AG09319 (cell line): Measurements from ENCODE around the gene PDZRN3.

Experiments
- DNase-seq: peaks from one replicate; pipeline ENCODE4 v3.0.0-alpha.2; 2010; ENCODE audit warnings: low read depth; ENCODE audit errors: extremely low read depth
- TF ChIP-seq, protein P1 (sequence below): IDR thresholded peaks from 2 replicates; pipeline ENCODE4 v1.5.1; 2011; ENCODE audit warnings: low read depth, mild to moderate bottlenecking, inconsistent platforms, low read length, moderate library complexity

Gene PDZRN3

DNA sequence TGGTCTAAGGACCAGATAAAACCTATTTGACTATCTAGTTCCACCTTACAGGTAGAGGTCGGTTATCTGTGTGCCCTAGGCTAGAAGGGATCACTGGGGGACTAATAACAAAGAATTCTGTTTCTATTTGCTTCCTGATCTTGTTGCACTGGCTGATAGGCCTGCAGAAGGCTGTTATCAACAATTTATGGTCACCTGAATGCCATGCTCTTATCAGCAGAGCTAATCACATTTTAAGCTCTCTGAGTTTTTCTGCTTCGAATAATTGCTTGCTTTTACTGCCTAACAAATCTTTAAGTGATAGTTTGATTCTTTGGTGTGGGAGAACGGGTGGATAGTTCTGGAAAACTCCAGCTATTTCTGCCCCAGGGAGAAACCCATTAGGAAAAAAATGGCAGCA is 263.1 kb downstream of the PDZRN3 start:
- TF ChIP-seq, protein P1, sequence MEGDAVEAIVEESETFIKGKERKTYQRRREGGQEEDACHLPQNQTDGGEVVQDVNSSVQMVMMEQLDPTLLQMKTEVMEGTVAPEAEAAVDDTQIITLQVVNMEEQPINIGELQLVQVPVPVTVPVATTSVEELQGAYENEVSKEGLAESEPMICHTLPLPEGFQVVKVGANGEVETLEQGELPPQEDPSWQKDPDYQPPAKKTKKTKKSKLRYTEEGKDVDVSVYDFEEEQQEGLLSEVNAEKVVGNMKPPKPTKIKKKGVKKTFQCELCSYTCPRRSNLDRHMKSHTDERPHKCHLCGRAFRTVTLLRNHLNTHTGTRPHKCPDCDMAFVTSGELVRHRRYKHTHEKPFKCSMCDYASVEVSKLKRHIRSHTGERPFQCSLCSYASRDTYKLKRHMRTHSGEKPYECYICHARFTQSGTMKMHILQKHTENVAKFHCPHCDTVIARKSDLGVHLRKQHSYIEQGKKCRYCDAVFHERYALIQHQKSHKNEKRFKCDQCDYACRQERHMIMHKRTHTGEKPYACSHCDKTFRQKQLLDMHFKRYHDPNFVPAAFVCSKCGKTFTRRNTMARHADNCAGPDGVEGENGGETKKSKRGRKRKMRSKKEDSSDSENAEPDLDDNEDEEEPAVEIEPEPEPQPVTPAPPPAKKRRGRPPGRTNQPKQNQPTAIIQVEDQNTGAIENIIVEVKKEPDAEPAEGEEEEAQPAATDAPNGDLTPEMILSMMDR, result no peak

DNA sequence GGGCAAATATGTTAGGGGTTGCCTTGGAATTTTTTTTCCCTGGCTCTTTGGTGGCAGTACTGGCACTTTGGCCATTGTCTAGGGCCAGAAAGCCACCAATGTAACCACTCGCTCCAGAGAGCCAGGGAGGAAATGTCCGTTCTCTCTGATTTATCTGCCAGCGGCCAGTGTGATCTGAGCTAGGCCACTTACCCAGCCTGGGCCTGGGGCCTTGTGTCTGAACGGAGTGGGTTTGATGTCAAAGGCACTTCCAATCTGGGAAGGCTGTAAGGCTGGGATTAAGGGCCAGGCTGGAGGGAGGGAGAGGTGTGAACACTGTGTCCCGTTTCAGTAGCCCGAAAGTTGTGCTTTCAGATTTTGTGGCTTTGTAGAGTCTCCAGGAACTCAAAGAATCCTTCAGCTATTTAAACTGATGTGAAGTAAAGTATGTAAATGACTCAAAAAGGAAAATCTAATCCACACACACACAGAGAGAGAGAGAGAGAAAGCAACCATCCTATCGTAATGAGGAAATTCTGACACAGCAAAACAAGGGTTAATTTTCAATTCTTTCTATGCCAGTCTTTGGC is 271.0 kb downstream of the PDZRN3 start:
- TF ChIP-seq, protein P1, result no peak
- no peak for DNase-seq

More for the DNA sequence above, 263.1 kb downstream of the PDZRN3 start:
- DNase-seq, result no peak

DNA sequence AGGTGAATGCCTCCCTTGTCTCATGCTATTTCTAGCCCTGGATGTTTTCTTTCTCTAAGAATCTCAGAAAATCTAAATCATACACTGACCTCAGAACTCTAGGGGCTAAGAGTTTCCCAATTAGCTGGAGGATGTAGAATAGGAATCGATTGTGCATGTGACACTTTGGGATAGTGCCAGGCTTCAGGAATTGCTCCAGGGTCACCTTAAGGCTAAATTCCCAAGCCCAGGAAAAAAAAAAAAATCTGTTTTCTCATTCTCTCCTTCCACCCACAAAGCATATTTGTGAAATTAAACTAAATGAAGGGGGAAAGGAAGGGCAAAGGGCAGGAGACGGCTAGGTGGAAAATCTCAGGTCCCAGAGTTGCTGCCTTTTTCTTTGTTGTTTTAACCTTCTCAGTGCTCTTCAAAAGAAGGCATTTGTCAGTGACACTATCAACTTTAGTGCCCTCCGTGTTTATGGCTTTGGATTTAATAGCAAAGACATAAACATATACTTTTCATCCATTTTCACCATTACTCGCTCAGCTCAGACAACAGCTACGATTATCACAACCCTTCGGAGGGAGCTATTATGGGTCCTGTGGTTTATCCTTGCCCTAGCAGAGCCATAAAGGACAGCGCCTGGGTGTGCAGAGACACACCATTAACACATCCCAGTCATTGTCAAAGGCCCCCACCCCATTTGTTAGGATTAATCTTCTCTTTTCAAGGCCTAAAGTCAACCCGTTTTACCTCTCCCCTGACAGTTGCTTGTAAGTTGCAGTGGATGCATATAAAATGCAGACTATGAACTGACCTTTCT is 271.7 kb downstream of the PDZRN3 start:
- TF ChIP-seq, protein P1, result no peak
- DNase-seq, result no peak

DNA sequence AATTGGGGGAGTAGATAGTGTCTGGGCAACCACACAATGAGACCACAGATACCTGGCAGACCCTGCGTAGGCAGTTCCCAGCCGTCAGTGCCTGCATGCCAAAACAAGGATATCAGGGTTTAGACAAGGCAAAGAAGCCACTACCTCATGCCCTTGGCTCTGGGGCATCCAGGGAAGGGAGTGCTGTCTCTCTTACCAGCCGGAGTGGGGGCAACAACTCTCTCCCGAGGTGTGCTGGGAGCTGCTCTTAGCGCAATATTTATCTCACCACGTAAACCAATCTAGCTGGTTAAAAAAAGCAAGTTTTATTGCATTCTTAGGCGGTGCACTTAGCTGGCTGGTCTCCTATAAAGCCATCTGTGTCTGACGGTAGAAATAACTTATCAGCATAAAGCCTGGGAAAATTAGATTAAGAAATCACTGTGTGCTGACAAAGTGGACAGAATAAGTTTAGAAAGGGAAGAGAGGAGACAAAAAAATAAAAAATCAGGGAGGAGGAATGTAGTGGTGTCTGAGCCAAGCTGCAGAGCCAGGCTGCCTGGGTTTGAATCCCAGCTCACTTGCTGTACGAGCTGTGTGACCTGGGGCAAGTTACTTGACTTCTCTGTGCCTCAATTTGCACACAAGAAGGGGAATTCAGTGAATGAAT is 273.2 kb downstream of the PDZRN3 start:
- TF ChIP-seq, protein P1, result no peak
- no peak for DNase-seq

DNA sequence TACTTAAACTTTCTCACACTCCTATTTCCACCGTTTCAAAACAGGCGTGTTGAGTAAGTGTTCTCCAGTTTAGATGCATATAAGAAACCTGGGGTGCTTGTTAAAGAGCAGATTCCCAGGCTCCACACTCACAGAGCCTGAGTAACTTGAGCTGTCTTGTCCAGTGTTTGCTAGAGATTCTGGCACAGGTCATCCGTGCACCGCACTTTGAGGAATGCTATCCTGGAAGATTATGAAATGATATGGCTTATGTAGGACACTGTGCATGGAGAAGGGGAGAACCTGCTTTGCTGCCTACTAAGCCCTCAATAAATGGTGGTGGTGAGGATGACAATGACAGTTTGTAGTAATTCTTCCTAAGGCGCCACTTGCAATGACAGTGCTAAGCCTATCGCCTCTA is 273.7 kb downstream of the PDZRN3 start:
- TF ChIP-seq, protein P1, result no peak
- no peak for DNase-seq

DNA sequence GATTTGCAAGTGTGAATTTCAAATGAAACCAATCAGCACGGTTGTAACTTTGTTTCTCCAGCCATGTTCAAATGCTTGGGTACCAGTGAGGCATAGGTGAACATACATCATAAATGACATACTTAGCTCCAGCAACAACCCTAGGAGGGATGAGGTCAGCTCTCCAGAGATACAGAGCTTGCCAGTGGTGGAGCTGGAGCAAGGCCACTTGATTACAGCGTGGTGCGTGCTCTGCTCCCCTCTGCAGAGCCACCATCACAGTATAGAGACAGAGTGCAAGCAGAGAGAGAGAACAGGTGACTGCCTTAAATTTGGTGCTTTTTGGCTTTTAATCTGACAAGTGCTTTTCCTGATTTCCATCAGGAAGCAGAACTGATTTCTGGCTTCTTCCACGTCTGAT is 275.1 kb downstream of the PDZRN3 start:
- DNase-seq, result no peak
- TF ChIP-seq, protein P1, result no peak

DNA sequence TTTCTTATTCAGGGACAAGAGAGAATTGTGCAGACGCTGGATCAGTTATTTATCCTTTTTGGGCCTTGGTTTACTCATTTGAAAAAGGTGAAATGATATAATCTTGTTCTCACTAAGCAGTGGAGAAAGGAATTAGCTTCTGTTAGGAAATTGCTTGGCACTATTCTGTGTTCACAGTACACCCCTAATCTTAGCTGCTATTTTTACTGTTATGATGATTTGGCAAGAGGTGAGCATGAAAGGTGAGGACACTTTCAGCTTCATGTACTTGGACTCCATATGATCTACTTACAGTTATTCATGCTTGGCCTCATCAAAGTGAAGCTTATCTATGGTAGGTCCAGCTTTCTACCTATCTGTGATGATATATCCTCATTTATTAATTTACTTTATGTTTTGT is 282.7 kb downstream of the PDZRN3 start:
- TF ChIP-seq, protein P1, result no peak
- no peak for DNase-seq
